Naive B cell (primary cell): ENCODE measurements around the gene C3orf70. TPM values are rescaled to one million over a fixed set of nuclear protein-coding genes. Genes with fewer than 3 reads are reported as not detected.

Experiments used
- ATAC-seq, 2 donors: fragments of 150-1000 bp; cut with Tn5 transposase; 2 replicates each; pipeline ENCODE4 v1.10.0; 2021; ENCODE audit warnings: low read depth in 2 of 2, mild to moderate bottlenecking in 2 of 2, moderate library complexity in 2 of 2
- DNase-seq: peaks from one replicate; pipeline ENCODE4 v3.0.0; 2022
- H3K27ac Mint-ChIP-seq, 6 donors: one replicate each; pipeline ENCODE4 v1.8.0; 2020 to 2022; ENCODE audit warnings: mild to moderate bottlenecking in 6 of 6, mixed read lengths in 6 of 6, moderate library complexity in 5 of 6, inconsistent platforms in 2 of 6
- H3K27me3 Mint-ChIP-seq, 3 donors: one replicate each; pipeline ENCODE4 v1.8.0; 2021 to 2022; ENCODE audit warnings: mixed read lengths in 3 of 3, mild to moderate bottlenecking in 1 of 3
- H3K36me3 Mint-ChIP-seq, 2 donors: one replicate each; pipeline ENCODE4 v1.8.0; 2020 to 2022; ENCODE audit warnings: mixed read lengths in 2 of 2, inconsistent platforms in 1 of 2, mild to moderate bottlenecking in 1 of 2
- H3K4me1 Mint-ChIP-seq, 3 donors: one replicate each; pipeline ENCODE4 v1.8.0; 2020 to 2022; ENCODE audit warnings: mixed read lengths in 3 of 3, inconsistent platforms in 1 of 3, mild to moderate bottlenecking in 1 of 3, moderate library complexity in 1 of 3
- H3K4me3 Mint-ChIP-seq, 8 donors: one replicate each; pipeline ENCODE4 v1.8.0; 2020 to 2022; ENCODE audit warnings: mild to moderate bottlenecking in 8 of 8, mixed read lengths in 8 of 8, moderate library complexity in 8 of 8, inconsistent platforms in 2 of 8
- H3K9me3 Mint-ChIP-seq, 7 donors: one replicate each; pipeline ENCODE4 v1.8.0; 2020 to 2022; ENCODE audit warnings: mixed read lengths in 7 of 7, mild to moderate bottlenecking in 5 of 7, inconsistent platforms in 2 of 7, moderate library complexity in 1 of 7
- polyA plus RNA-seq, 6 donors: library from polyadenylated mRNA; unstranded; fragments of 300-500 nt; fragmentation: Illumina TruSeq; gene quantifications; one replicate each; pipeline ENCODE4 v1.2.3, GENCODE V29; 2021; ENCODE audit warnings: low read depth in 6 of 6

The C3orf70 gene
- polyA plus RNA-seq, 6 donors from 2014 or later, result not detected

DNA sequence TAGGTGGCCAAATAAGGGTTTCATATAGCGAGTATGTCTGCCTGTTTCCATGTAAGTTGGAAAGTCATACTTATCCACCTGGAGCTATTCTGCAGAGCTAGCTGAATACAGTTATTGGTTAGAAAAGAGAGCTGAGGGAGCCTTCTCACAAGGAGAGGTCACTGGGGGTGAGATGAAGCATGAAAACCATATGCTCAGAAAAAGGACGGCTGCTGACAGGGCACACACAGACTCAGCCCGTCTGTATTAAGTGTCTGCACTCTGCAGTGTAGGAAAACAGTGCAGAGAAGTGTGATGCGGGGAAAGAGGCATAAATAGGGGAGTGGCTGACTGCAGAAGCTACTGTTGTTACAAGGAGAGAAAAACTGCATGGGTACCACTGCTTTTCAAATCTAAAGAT, 58.2 kb downstream of the C3orf70 start:
- Mint-ChIP-seq H3K9me3 (peaks cover 0 to 11% (median 0%) of the 10 kb centered on the region in 7 donors), H3K4me3 (no peak overlapping the region), H3K27me3 (peaks cover 29 to 54% (median 37%) of the 10 kb centered on the region in 3 donors), H3K27ac (no peak overlapping the region), H3K36me3 (peaks cover 0 to 9% of the 10 kb centered on the region in 2 donors), H3K4me1 (no peaks in the 10 kb centered on the region)
- DNase-seq, result no peak
- ATAC-seq, result no peak

- no peak overlapping the region for H3K4me3 Mint-ChIP-seq
- H3K4me1 Mint-ChIP-seq, result no peaks in the 10 kb centered on the region
- H3K36me3 Mint-ChIP-seq, result no peaks in the 10 kb centered on the region
- no peaks in the 10 kb centered on the region for H3K9me3 Mint-ChIP-seq
- ATAC-seq (no peak), DNase-seq (no peak)
- peaks cover 25 to 44% (median 25%) of the 10 kb centered on the region in 3 donors for H3K27me3 Mint-ChIP-seq
- H3K27ac Mint-ChIP-seq, result no peak overlapping the region
Observed at GRCh38 chr3:185093116-185093515, 59.7 kb downstream of the C3orf70 start.

DNA sequence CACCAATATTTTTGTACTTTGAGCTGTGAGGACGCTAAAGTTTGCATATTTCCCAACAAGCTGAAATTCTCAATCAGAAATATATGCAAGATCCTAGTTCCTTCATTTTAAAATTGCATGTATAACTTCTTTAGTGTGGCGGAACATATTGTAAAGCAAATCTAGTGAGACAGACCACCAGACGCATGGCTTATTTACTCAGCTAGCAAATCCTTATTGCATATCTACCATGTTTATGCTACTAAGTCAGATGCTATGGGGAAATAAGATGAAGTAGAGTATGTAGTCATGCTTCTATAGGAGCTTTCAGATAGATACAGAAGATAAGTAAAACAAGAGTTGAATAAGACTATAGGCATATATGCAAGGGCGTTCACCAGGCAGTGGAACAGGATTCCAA, 62.0 kb downstream of the C3orf70 start:
- Mint-ChIP-seq H3K4me1 (no peaks in the 10 kb centered on the region), H3K27me3 (peaks cover 13 to 26% (median 17%) of the 10 kb centered on the region in 3 donors)
- no peak for ATAC-seq

DNA sequence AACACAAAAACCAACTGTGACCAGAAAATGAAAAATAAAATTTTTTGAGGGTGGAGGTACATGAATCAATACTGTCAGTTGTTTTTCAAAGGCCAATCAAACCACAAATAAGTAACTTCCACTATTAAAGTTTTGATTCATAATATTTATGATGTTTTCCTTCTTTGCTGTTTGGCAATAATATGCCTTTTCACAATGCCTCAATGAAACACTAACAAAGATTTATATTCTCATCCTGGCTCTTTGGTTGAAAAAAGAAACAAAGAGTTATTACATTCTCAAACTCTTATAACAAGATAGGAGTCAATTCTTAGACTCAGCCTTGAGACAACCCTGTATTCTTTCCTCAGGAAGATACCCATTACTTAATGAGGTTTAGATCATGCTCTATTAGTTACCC, 63.1 kb downstream of the C3orf70 start:
- H3K27me3 Mint-ChIP-seq, result peaks cover 13 to 26% (median 23%) of the 10 kb centered on the region in 3 donors
- no peak for DNase-seq

More for the DNA sequence above, 62.0 kb downstream of the C3orf70 start:
- Mint-ChIP-seq H3K4me3 (no peak overlapping the region), H3K9me3 (no peaks in the 10 kb centered on the region), H3K36me3 (no peaks in the 10 kb centered on the region), H3K27ac (no peak overlapping the region)
- no peak for DNase-seq

GRCh38 chr3:185089343-185089742, 63.5 kb downstream of the C3orf70 start:
- no peaks in the 10 kb centered on the region for H3K4me1 Mint-ChIP-seq
- ATAC-seq (no peak), DNase-seq (no peak)
- H3K9me3 Mint-ChIP-seq, result no peaks in the 10 kb centered on the region
- H3K27me3 Mint-ChIP-seq, result peaks cover 13 to 26% (median 23%) of the 10 kb centered on the region in 3 donors
- H3K36me3 Mint-ChIP-seq, result no peaks in the 10 kb centered on the region
- no peak overlapping the region for H3K27ac Mint-ChIP-seq
- no peak overlapping the region for H3K4me3 Mint-ChIP-seq

More for the DNA sequence above, 63.1 kb downstream of the C3orf70 start:
- H3K27ac Mint-ChIP-seq, result no peak overlapping the region
- no peaks in the 10 kb centered on the region for H3K4me1 Mint-ChIP-seq
- no peaks in the 10 kb centered on the region for H3K36me3 Mint-ChIP-seq
- H3K4me3 Mint-ChIP-seq, result no peak overlapping the region
- no peak for ATAC-seq
- H3K9me3 Mint-ChIP-seq, result no peaks in the 10 kb centered on the region

DNA sequence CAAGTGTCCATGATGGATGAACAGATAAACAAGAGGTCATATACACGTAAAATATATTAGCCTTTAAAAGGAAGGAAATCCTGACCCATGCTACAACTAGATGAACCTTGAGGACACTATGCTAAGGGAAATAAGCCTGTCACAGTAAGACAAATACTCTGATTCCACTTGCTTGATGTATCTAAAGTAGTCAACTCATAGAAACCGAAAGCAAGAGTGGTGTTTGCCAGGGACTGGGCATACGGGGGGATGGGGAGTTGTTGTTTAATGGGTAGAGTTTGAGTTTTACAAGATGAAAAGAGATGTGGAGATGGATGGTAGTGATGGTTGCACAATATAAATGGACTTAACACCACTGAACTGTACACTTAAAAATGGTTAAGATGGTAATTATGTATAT, 65.4 kb downstream of the C3orf70 start:
- no peaks in the 10 kb centered on the region for H3K4me1 Mint-ChIP-seq
- peak overlapping the region in 1 of 6 donors; percentile 40 for H3K27ac Mint-ChIP-seq
- no peaks in the 10 kb centered on the region for H3K36me3 Mint-ChIP-seq
- H3K9me3 Mint-ChIP-seq, result no peaks in the 10 kb centered on the region
- DNase-seq (no peak), ATAC-seq (no peak)
- no peak overlapping the region for H3K4me3 Mint-ChIP-seq
- H3K27me3 Mint-ChIP-seq, result peaks cover 12 to 14% (median 13%) of the 10 kb centered on the region in 3 donors

DNA sequence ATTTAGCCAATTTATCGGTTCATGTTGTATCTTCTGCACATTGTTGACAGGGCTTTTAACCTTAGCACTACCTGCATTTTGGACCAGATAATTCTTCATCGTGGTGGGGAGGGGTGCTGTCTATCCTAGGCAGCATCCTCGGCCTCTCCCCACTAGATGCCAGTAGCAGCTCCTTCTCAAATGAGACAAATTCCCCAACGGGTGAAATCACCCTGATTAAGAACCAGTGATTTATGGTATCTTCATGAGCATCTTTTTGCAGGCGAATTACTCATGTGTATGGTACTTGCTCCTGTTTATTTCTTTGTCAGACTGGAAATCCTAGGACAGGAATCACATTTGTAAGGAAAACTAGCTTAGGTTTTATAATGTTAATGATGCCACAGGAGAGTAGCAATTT, 68.0 kb downstream of the C3orf70 start:
- DNase-seq (no peak), ATAC-seq (no peak)
- peaks cover 0 to 10% (median 4%) of the 10 kb centered on the region in 3 donors for H3K27me3 Mint-ChIP-seq
- no peak overlapping the region for H3K4me3 Mint-ChIP-seq
- H3K36me3 Mint-ChIP-seq, result no peaks in the 10 kb centered on the region
- H3K4me1 Mint-ChIP-seq, result no peaks in the 10 kb centered on the region
- H3K9me3 Mint-ChIP-seq, result no peaks in the 10 kb centered on the region
- no peak overlapping the region for H3K27ac Mint-ChIP-seq

- H3K27ac Mint-ChIP-seq, result no peak overlapping the region
- no peak overlapping the region for H3K4me3 Mint-ChIP-seq
- peaks cover 0 to 10% (median 4%) of the 10 kb centered on the region in 3 donors for H3K27me3 Mint-ChIP-seq
- H3K4me1 Mint-ChIP-seq, result no peaks in the 10 kb centered on the region
- H3K36me3 Mint-ChIP-seq, result no peaks in the 10 kb centered on the region
- ATAC-seq, result no peak
- DNase-seq, result no peak
- H3K9me3 Mint-ChIP-seq, result no peaks in the 10 kb centered on the region
Observed at GRCh38 chr3:185084402-185084801, 68.5 kb downstream of the C3orf70 start.

DNA sequence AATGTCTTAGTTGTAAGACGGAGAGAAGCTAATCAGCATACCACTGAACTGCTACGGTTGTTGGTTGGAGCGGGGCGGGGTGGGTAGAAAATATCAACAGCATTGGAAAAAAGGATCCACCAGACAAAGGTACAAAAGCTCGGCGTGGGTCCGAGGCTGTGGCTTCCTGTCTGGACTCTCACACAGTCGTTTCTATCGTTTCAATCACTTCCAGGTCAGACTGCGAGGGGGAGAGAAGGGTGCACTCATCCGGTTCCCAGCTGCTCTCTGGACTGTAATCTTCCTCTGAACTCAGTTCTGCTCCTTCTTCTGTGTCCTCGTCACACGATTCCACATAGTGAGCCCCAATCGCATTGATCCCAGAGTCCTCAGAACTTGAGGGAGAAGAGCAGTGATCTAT, 70.0 kb downstream of the C3orf70 start:
- H3K4me3 Mint-ChIP-seq, result no peak overlapping the region
- H3K27ac Mint-ChIP-seq, result no peak overlapping the region
- ATAC-seq (no peak), DNase-seq (no peak)
- no peaks in the 10 kb centered on the region for H3K36me3 Mint-ChIP-seq
- no peaks in the 10 kb centered on the region for H3K4me1 Mint-ChIP-seq
- no peaks in the 10 kb centered on the region for H3K9me3 Mint-ChIP-seq
- peaks cover 0 to 10% (median 4%) of the 10 kb centered on the region in 3 donors for H3K27me3 Mint-ChIP-seq

GRCh38 chr3:185082149-185082548, 70.7 kb downstream of the C3orf70 start:
- Mint-ChIP-seq H3K36me3 (no peaks in the 10 kb centered on the region), H3K9me3 (no peaks in the 10 kb centered on the region), H3K4me3 (no peak overlapping the region), H3K4me1 (no peaks in the 10 kb centered on the region), H3K27me3 (peaks cover under 1 to 10% (median 4%) of the 10 kb centered on the region in 3 donors), H3K27ac (no peak overlapping the region)
- ATAC-seq, result no peak
- no peak for DNase-seq

GRCh38 chr3:185081521-185081920, 71.3 kb downstream of the C3orf70 start:
- Mint-ChIP-seq H3K4me1 (no peaks in the 10 kb centered on the region), H3K9me3 (no peaks in the 10 kb centered on the region), H3K27me3 (peaks cover 4 to 13% (median 7%) of the 10 kb centered on the region in 3 donors), H3K36me3 (no peaks in the 10 kb centered on the region), H3K4me3 (no peak overlapping the region), H3K27ac (no peak overlapping the region)
- ATAC-seq, result no peak
- no peak for DNase-seq

DNA sequence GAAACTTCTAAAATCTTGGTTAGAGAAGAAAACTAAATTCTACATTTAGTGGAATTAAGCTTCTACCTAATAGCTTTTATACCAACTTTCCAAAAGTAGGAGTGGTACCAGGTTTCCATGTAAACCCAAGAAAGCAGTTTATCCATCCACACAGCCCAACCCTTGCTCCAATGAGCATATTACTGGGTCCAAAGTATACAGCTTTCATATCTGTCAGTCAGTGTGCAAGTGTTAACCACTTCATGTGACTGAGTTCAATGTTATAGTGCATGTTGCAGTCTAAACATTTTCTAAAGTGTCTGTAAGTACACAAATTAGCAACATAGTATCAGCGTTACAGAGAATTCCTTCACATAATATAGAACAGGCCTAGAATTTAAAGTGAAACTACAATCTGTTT, 73.2 kb downstream of the C3orf70 start:
- Mint-ChIP-seq H3K9me3 (no peaks in the 10 kb centered on the region), H3K27me3 (peaks cover 3 to 16% (median 9%) of the 10 kb centered on the region in 3 donors), H3K27ac (no peak overlapping the region), H3K36me3 (no peaks in the 10 kb centered on the region), H3K4me1 (no peaks in the 10 kb centered on the region), H3K4me3 (no peak overlapping the region)
- DNase-seq, result no peak
- no peak for ATAC-seq

DNA sequence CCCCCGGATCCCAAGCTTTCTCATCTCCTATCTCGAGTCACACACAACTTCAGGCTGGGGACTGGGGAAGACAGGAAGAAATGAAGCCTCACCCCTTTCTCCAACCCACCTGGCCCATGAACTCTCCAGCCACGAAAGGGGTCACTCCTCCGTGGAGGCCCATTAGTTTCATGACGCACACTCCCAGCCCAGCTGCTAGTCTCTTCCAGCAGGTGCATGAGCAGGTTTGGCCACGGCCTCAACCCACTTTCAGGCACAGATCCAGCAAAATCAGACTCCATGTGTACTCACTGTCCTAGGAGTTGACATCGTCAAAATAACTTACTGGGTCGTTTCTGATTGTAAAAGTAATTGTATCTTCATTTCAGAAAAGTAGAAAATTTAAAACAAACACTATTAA, 76.6 kb downstream of the C3orf70 start:
- Mint-ChIP-seq H3K4me1 (no peaks in the 10 kb centered on the region), H3K27ac (no peak overlapping the region), H3K4me3 (no peak overlapping the region), H3K27me3 (peaks cover 7 to 26% (median 9%) of the 10 kb centered on the region in 3 donors), H3K9me3 (no peaks in the 10 kb centered on the region), H3K36me3 (no peaks in the 10 kb centered on the region)
- DNase-seq (no peak), ATAC-seq (no peak)

GRCh38 chr3:185075547-185075946, 77.3 kb downstream of the C3orf70 start:
- no peaks in the 10 kb centered on the region for H3K36me3 Mint-ChIP-seq
- no peaks in the 10 kb centered on the region for H3K9me3 Mint-ChIP-seq
- peaks cover 7 to 26% (median 9%) of the 10 kb centered on the region in 3 donors for H3K27me3 Mint-ChIP-seq
- H3K4me3 Mint-ChIP-seq, result no peak overlapping the region
- H3K4me1 Mint-ChIP-seq, result no peaks in the 10 kb centered on the region
- no peak for ATAC-seq
- no peak for DNase-seq
- H3K27ac Mint-ChIP-seq, result no peak overlapping the region

GRCh38 chr3:185071287-185071800, 81.5 kb downstream of the C3orf70 start:
- Mint-ChIP-seq H3K9me3 (no peaks in the 10 kb centered on the region), H3K27ac (no peak overlapping the region), H3K4me3 (no peak overlapping the region), H3K27me3 (peaks cover 4 to 16% (median 7%) of the 10 kb centered on the region in 3 donors), H3K4me1 (no peaks in the 10 kb centered on the region), H3K36me3 (no peaks in the 10 kb centered on the region)
- no peak for DNase-seq
- no peak for ATAC-seq
